Adrenal gland (tissue), 12 donors: ENCODE results near the gene AK4. TPM values are rescaled to one million over a fixed set of nuclear protein-coding genes. Genes with fewer than 3 reads are reported as not detected.

Experiments used
- DNase-seq, 7 donors: peaks; one replicate each; pipeline ENCODE4 v3.0.0-alpha.2; 2019 to 2020
- H3K27ac ChIP-seq, 5 donors: fragments of 200-600 bp; sonication (generic) in 4 of 5; 1 replicate in 3 of 5; 2 replicates in 2 of 5; pipeline versions ENCODE4 v1.5.1 to v1.8.0; 2016 to 2020; ENCODE audit warnings: mild to moderate bottlenecking in 1 of 5
- H3K27me3 ChIP-seq: fragments of 200-600 bp; 2 replicates; pipeline ENCODE4 v1.8.0; 2021
- H3K36me3 ChIP-seq, 2 donors: fragments of 200-600 bp; replicated peaks in 1 of 2; 1 replicate in 1 of 2; 2 replicates in 1 of 2; pipeline versions ENCODE4 v1.5.1 to v1.8.0; 2018 to 2022
- H3K4me1 ChIP-seq, 2 donors: fragments of 200-600 bp; replicated peaks in 1 of 2; 1 replicate in 1 of 2; 2 replicates in 1 of 2; pipeline versions ENCODE4 v1.5.1 to v1.8.0; 2018 to 2021
- H3K4me3 ChIP-seq, 4 donors: fragments of 200-600 bp; sonication (generic) in 3 of 4; one replicate each; pipeline ENCODE4 v1.5.1; 2016 to 2018
- H3K9me3 ChIP-seq, 3 donors: fragments of 200-600 bp; sonication (generic) in 1 of 3; replicated peaks in 1 of 3; 1 replicate in 2 of 3; 2 replicates in 1 of 3; pipeline versions ENCODE4 v1.5.1 to v1.8.0; 2016 to 2021
- POLR2A ChIP-seq, 2 donors: fragments of 450-650 bp; IDR thresholded peaks; one replicate each; pipeline ENCODE4 v1.6.1; 2017; ENCODE audit warnings: antibody characterized with exemption in 2 of 2, mild to moderate bottlenecking in 2 of 2, moderate library complexity in 1 of 2
- WGBS, 4 donors: extraction: QIAGEN DNeasy Blood & Tissue Kit in 2 of 4; methylation state at CpG; one replicate each; pipeline versions ENCODE4 v1.1.5 to v1.1.7; 2013 to 2017; 5-methylcytosine and 5-hydroxymethylcytosine counted together
- intact Hi-C, 2 donors: fragments of 100-400 bp; cut with DNase I; formaldehyde crosslinking; loops; one replicate each; pipeline versions ENCODE4 v1.14.1 to v1.15.0; 2022 to 2023
- polyA plus RNA-seq, 3 donors: library from polyadenylated mRNA; stranded (reverse); fragments of 200-250 nt in 2 of 3; fragments of 350-450 nt in 1 of 3; fragmentation: Illumina TruSeq in 1 of 3; extraction: RNeasy Lipid Tissue Mini Kit (QIAGEN cat#74804) in 1 of 3; gene quantifications; one replicate each; pipeline ENCODE4 v1.2.3, GENCODE V29; 2013 to 2014
- total RNA-seq, 9 donors: library from RNA; depleted of rRNA in 4 of 9; stranded (reverse); fragments of >200 nt in 4 of 9; fragments of 120-200 nt in 1 of 9; fragmentation: NEBNext Ultra II Directional in 1 of 9; extraction: Animal tissue kit (Norgen Biotek cat#: 25700) in 1 of 9; gene quantifications; one replicate each; pipeline versions ENCODE4 v1.1.0 to v1.2.4, GENCODE V29; 2013 to 2023
- TF ChIP-seq, protein P1 (sequence below), 6 experiments: fragments of 450-650 bp in 4 of 6; fragments of 200-600 bp in 2 of 6; sonication (generic) in 1 of 6; IDR thresholded peaks; 1 replicate in 5 of 6; 2 replicates in 1 of 6; pipeline versions ENCODE4 v1.5.1 to v1.8.0; 2016 to 2021; ENCODE audit warnings: antibody characterized with exemption in 6 of 6, mild to moderate bottlenecking in 2 of 6, moderate library complexity in 1 of 6
- donor health status: healthy with polysubstance abuse.
- donor health status: Bipolar disorder and iron deficiency.
- donor health status: DM: yes; HTN: yes; CAD: no.
- donor health status: DM: no; HTN: no; CAD: no.
- donor health status: DM: no; HTN: no; CAD: no.
- donor health status: DM: yes; HTN: yes; CAD: no.

AK4 gene
- total and polyA plus RNA-seq, 12 donors = 0.67 to 12.4 (median 2.5) TPM

DNA sequence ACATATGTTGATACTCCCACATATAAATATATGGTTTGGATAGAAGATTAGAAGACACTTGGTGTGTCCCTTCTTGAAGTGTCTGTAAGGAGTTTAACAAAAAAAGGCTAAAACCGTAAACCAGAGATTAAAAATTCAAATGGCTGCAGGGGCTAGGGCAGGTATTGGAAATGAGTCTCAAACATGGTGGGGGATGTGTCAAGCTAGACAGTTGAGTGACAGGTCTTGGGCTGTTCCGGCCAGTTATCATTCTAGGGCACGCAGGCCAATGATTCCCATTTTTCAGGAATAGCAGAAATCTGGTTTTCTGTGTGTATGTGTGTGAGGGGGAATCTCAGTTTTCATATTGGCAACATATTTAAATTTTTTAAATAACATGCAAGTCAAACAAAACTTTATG, 77.2 kb downstream of the AK4 start:
- 87 to 93% (median 92%) methylated on average over 3 of the region's 3 CpGs for WGBS, 4 donors
- intact Hi-C loops = no loop called here
- Histone ChIP-seq H3K27me3 (no peaks in the 10 kb centered on the region), H3K36me3 (no peaks in the 10 kb centered on the region), H3K9me3 (no peaks in the 10 kb centered on the region), H3K27ac (no peak overlapping the region), H3K4me1 (no peaks in the 10 kb centered on the region), H3K4me3 (no peak overlapping the region)
- TF ChIP-seq, protein P1, sequence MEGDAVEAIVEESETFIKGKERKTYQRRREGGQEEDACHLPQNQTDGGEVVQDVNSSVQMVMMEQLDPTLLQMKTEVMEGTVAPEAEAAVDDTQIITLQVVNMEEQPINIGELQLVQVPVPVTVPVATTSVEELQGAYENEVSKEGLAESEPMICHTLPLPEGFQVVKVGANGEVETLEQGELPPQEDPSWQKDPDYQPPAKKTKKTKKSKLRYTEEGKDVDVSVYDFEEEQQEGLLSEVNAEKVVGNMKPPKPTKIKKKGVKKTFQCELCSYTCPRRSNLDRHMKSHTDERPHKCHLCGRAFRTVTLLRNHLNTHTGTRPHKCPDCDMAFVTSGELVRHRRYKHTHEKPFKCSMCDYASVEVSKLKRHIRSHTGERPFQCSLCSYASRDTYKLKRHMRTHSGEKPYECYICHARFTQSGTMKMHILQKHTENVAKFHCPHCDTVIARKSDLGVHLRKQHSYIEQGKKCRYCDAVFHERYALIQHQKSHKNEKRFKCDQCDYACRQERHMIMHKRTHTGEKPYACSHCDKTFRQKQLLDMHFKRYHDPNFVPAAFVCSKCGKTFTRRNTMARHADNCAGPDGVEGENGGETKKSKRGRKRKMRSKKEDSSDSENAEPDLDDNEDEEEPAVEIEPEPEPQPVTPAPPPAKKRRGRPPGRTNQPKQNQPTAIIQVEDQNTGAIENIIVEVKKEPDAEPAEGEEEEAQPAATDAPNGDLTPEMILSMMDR (IDR thresholded peaks at IDR 0.05) = no peak
- no peak for TF ChIP-seq POLR2A (IDR thresholded peaks at IDR 0.05)
- no peak for DNase-seq

DNA sequence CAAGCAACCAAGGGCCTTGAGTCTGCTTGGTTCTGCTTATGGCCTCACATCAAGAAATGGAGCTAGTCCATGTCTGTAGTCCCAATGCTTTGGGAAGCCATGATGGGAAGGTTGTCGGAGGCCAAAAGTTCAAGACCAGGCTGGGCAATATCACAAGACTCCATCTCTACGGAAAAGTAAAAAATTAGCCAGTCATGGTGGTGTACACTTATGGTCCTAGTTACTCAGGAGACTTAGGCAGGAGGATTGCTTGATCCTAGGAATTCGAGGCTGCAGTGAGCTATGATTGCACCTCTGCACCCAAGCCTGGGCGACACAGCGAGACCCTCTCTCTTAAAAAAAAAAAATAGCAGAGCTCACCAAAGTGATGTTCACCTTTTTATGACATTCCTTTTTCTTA, 81.2 kb downstream of the AK4 start:
- H3K4me1 ChIP-seq = no peaks in the 10 kb centered on the region
- no peaks in the 10 kb centered on the region for H3K9me3 ChIP-seq
- TF ChIP-seq POLR2A (IDR thresholded peaks at IDR 0.05) = no peak
- TF ChIP-seq, protein P1 (IDR thresholded peaks at IDR 0.05) = no peak
- no peaks in the 10 kb centered on the region for H3K36me3 ChIP-seq
- DNase-seq = no peak
- H3K27me3 ChIP-seq = no peaks in the 10 kb centered on the region
- intact Hi-C loops = no loop called here
- H3K4me3 ChIP-seq = no peak overlapping the region
- 86 to 94% (median 89%) methylated on average over 4 to 5 of the region's 5 CpGs for WGBS, 4 donors
- H3K27ac ChIP-seq = no peak overlapping the region

DNA sequence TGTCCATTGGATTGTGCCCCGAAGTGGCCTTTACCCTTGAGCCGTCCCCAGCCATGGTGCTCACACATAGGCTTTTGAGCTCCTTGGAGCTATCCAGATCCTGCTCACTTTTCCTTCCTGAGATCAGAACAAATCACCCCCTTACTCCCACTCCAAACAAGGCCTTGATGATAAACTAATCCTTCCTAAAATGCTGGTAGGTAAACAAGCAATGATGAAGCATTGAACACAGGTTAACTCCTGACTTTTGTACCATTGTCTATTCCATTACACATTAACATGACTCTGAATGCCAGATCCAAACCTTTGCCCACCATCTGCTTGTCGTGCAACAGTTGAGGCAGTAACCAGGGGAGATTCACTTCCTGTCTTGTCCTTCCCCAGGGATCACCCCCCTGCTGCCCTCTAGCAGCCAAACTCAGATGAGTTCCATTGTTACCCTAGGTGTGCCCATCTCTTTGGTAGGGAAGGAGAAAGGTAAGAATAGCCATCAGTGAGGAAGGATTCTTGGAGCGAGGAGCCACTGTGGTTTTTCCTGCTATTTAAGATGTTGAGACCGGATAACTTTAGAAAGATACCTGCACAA, 81.8 kb downstream of the AK4 start:
- DNase-seq = no peak
- WGBS, 4 donors = 89 to 100% (median 92%) methylated on average over 5 of the region's 5 CpGs
- Histone ChIP-seq H3K27ac (no peak overlapping the region), H3K36me3 (no peaks in the 10 kb centered on the region), H3K4me3 (no peak overlapping the region), H3K9me3 (no peaks in the 10 kb centered on the region), H3K27me3 (no peaks in the 10 kb centered on the region), H3K4me1 (no peaks in the 10 kb centered on the region)
- no peak for TF ChIP-seq POLR2A (IDR thresholded peaks at IDR 0.05)
- TF ChIP-seq, protein P1 (IDR thresholded peaks at IDR 0.05) = no peak
- intact Hi-C loops = loop anchor here in 1 of 2 donors (10.0 kb wide), 1 partner anchor 455 kb away; no protein-coding TSS in a partner anchor

DNA sequence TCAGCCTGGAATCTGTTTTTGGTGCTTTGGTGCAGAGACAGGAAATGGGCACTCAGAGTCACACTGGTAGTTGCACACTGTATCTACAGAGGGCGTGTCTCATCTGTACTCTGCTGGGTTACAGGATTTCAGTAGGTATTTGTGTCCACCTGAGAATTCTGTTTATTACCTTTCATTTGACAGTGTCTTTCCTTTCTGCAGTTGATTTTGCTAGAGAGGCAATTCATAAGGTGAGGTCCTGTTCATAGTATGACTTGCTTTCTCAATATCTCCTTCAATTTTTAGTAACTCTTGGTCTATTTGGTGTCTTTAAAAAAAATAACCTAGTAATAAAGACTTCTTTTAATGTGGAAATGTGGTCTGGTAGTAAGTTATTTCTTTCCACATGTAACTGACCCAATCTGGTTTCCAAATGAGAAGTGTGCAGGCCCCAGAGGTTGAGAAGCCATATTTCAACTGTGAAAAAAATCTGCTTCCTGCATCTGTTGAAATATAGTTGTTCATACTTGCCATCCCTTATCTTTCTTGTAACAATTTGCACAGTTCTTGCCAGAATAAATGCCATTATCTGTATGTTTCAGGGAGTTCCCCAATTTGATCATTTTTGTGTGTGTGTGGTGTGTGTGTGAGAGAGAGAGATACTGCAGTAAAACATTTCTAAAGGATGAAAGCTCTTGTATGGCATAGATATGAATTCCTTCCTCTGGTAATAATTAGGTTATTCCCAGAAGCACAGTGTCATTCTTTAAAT, 82.9 kb downstream of the AK4 start:
- Histone ChIP-seq H3K4me3 (no peak overlapping the region), H3K36me3 (no peaks in the 10 kb centered on the region), H3K4me1 (no peaks in the 10 kb centered on the region), H3K27me3 (no peaks in the 10 kb centered on the region), H3K27ac (no peak overlapping the region), H3K9me3 (no peaks in the 10 kb centered on the region)
- no peak for TF ChIP-seq POLR2A (IDR thresholded peaks at IDR 0.05)
- TF ChIP-seq, protein P1 (IDR thresholded peaks at IDR 0.05) = no peak
- intact Hi-C loops = loop anchor here in 1 of 2 donors (10.0 kb wide), 1 partner anchor 454 kb away; no protein-coding TSS in a partner anchor
- WGBS, 4 donors = 67 to 88% (median 82%) methylated on average over 1 of the region's 1 CpG
- no peak for DNase-seq
